DOHH2 (cell line): ENCODE results near the gene SLC13A4.

Experiments used
- H3F3A ChIP-seq: fragments of 200-600 bp; sonication (generic), shearing (Covaris generic); 2 replicates; pipeline ENCODE4 v1.6.0; 2016; ENCODE audit warnings: antibody characterized with exemption, mild to moderate bottlenecking; ENCODE audit not compliant: control insufficient read depth, insufficient read depth
- H3K27ac ChIP-seq: fragments of 200-600 bp; sonication (generic); 2 replicates; pipeline ENCODE4 v1.5.1; 2014; ENCODE audit warnings: low read depth, mild to moderate bottlenecking, low read length, moderate library complexity
- H3K27me3 ChIP-seq: fragments of 200-600 bp; sonication (generic); 2 replicates; pipeline ENCODE4 v1.6.1; 2014; ENCODE audit warnings: mild to moderate bottlenecking, low read length, mixed read lengths; ENCODE audit not compliant: control insufficient read depth
- H3K36me3 ChIP-seq: fragments of 200-600 bp; sonication (generic); 2 replicates; pipeline ENCODE4 v1.6.1; 2014; ENCODE audit warnings: mild to moderate bottlenecking, low read length, moderate library complexity, mixed read lengths; ENCODE audit not compliant: control insufficient read depth
- H3K4me1 ChIP-seq: fragments of 200-600 bp; sonication (generic); 2 replicates; pipeline ENCODE4 v1.6.1; 2014; ENCODE audit warnings: mild to moderate bottlenecking, low read length, mixed read lengths; ENCODE audit not compliant: control insufficient read depth
- H3K4me2 ChIP-seq: fragments of 200-600 bp; sonication (generic); 2 replicates; pipeline ENCODE4 v1.6.0; 2014; ENCODE audit warnings: mild to moderate bottlenecking, low read length, moderate library complexity
- H3K4me3 ChIP-seq: fragments of 200-600 bp; sonication (generic); 2 replicates; pipeline ENCODE4 v1.5.1; 2014; ENCODE audit warnings: mild to moderate bottlenecking, low read length, mixed read lengths
- H3K79me2 ChIP-seq: fragments of 200-600 bp; sonication (generic); 2 replicates; pipeline ENCODE4 v1.6.1; 2014; ENCODE audit warnings: mild to moderate bottlenecking, low read length, mixed read lengths; ENCODE audit not compliant: control insufficient read depth
- H3K9me2 ChIP-seq: fragments of 200-600 bp; sonication (generic); replicated peaks from 2 replicates; pipeline ENCODE4 v1.6.1; 2014; ENCODE audit warnings: mild to moderate bottlenecking, low read length, mixed read lengths; ENCODE audit not compliant: control insufficient read depth
- H3K9me3 ChIP-seq: fragments of 200-600 bp; sonication (generic); 2 replicates; pipeline ENCODE4 v1.6.1; 2014; ENCODE audit warnings: antibody characterized with exemption, low read length, mixed read lengths; ENCODE audit not compliant: control insufficient read depth, insufficient read depth
- H4K20me1 ChIP-seq: fragments of 200-600 bp; sonication (generic); 2 replicates; pipeline ENCODE4 v1.6.0; 2014; ENCODE audit warnings: low read depth, mild to moderate bottlenecking, antibody characterized with exemption, low read length, moderate library complexity; ENCODE audit not compliant: control insufficient read depth, insufficient read depth
- EZH2phosphoT487 ChIP-seq: fragments of 200-600 bp; sonication (generic); IDR thresholded peaks from 2 replicates; pipeline ENCODE4 v1.6.1; 2017; ENCODE audit warnings: borderline replicate concordance, mild to moderate bottlenecking, antibody characterized with exemption, low read length, moderate library complexity, mixed read lengths
- TF ChIP-seq, protein P1 (sequence below): fragments of 200-600 bp; sonication (generic); IDR thresholded peaks from one replicate; pipeline ENCODE4 v1.5.1; 2014; ENCODE audit warnings: antibody characterized with exemption, mild to moderate bottlenecking, low read depth, low read length; ENCODE audit not compliant: poor library complexity, severe bottlenecking

The SLC13A4 gene

DNA sequence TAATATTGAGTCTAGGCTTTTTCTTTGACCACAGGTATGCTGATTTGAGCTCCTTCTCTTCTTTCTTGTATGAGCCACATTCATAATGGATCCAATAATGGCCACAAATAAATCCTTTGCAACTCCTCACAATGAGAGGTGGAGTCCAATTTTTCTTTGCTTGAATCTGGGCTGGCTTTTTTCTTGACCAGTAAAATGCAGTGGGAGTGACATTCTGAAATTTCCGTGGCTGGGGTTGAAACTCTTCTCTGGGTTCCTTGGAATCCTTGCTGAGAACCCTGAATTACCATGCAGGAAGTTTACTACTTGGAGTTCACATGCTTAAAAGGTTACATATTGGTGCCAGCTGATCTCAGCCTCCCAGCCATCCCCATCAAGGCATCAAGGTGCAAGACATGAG lies 43.1 kb upstream of the SLC13A4 start:
- H3K27ac ChIP-seq = no peak overlapping the region
- no peak overlapping the region for H3K4me2 ChIP-seq
- no peaks in the 10 kb centered on the region for H4K20me1 ChIP-seq
- H3K4me3 ChIP-seq = no peak overlapping the region
- no peaks in the 10 kb centered on the region; the same call in 1 of the 2 replicates for H3K27me3 ChIP-seq
- H3K79me2 ChIP-seq = no peaks in the 10 kb centered on the region
- no peaks in the 10 kb centered on the region for H3K9me3 ChIP-seq
- H3F3A ChIP-seq = no peaks in the 10 kb centered on the region
- H3K36me3 ChIP-seq = no peaks in the 10 kb centered on the region
- TF ChIP-seq, protein P1, sequence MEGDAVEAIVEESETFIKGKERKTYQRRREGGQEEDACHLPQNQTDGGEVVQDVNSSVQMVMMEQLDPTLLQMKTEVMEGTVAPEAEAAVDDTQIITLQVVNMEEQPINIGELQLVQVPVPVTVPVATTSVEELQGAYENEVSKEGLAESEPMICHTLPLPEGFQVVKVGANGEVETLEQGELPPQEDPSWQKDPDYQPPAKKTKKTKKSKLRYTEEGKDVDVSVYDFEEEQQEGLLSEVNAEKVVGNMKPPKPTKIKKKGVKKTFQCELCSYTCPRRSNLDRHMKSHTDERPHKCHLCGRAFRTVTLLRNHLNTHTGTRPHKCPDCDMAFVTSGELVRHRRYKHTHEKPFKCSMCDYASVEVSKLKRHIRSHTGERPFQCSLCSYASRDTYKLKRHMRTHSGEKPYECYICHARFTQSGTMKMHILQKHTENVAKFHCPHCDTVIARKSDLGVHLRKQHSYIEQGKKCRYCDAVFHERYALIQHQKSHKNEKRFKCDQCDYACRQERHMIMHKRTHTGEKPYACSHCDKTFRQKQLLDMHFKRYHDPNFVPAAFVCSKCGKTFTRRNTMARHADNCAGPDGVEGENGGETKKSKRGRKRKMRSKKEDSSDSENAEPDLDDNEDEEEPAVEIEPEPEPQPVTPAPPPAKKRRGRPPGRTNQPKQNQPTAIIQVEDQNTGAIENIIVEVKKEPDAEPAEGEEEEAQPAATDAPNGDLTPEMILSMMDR = no peak
- no peak for TF ChIP-seq EZH2phosphoT487
- H3K9me2 ChIP-seq = no peaks in the 10 kb centered on the region
- H3K4me1 ChIP-seq = no peaks in the 10 kb centered on the region

DNA sequence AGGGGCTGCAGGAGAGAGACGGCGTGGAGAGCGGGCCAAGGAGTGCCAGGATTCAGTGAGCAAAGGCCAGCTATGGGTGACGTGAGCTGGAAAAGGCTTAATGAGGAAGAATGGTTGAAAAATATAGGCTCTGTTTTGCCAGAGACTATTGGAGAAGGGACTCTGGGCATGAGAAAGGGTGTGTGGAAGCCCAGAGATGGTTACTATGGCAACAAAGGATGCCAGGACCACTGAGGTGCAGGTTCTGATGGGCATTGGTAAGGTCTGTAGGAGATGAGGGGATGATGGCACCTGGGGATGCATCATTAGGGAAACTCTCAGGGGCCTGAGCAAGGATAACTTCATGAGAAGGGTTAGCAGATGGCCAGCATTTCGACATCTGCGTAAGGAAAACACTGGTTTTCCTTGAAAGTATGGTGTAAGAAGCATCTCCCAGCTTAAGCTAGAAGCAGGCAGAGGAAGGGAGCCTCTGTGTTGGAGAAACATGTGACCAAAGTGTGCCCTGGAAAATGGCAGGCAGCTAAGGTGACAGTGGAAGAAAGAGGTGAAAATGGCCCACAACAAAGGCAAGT lies 42.2 kb upstream of the SLC13A4 start:
- TF ChIP-seq EZH2phosphoT487 = no peak
- TF ChIP-seq, protein P1 = no peak
- Histone ChIP-seq H3K27ac (no peak overlapping the region), H3K79me2 (no peaks in the 10 kb centered on the region), H3K4me2 (no peak overlapping the region), H3F3A (no peaks in the 10 kb centered on the region), H3K4me1 (no peaks in the 10 kb centered on the region), H3K27me3 (no peaks in the 10 kb centered on the region; the same call in 1 of the 2 replicates), H3K36me3 (no peaks in the 10 kb centered on the region), H3K9me2 (no peaks in the 10 kb centered on the region), H4K20me1 (no peaks in the 10 kb centered on the region), H3K9me3 (no peaks in the 10 kb centered on the region), H3K4me3 (no peak overlapping the region)

DNA sequence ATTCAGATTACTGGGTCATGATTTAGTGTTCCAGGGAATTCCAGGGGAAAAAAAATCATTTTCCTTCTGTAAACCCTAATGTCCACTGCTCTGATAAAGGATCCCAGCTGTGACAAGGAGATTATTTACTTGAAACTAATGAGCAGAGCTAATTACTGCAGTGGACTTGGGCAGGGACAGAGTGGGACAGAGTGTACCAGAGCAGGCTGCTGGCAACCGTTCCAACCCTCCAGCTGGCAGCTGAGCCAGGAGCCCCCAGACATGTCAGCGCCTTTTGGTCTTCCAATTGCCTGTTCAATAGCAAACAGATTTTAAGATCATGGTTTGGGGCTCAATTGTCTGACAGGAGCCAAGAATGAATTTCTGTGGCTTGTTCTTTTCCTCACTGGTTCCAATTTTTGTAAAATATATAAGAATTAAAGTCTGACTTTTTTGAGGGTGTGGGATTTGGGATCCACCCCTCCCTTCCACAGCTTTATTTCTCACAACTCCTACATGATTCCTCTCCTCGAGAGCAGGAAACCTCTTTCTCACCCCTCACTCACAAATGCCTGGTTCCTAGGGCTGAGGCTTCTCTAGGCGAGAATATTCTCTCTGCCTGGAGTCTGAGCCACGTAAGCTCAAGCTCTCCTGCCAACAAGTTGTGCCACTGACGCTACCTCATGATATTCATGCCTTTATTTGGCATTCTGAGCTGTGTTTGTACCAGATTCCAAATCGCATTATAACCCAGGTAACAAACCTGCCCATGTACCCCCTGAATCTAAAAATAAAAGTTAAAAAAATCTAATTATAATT lies 41.2 kb upstream of the SLC13A4 start:
- no peak for TF ChIP-seq EZH2phosphoT487
- TF ChIP-seq, protein P1 = no peak
- no peaks in the 10 kb centered on the region for H3K9me3 ChIP-seq
- no peak overlapping the region for H3K4me3 ChIP-seq
- H3K4me2 ChIP-seq = no peak overlapping the region
- no peaks in the 10 kb centered on the region for H3K36me3 ChIP-seq
- H3K9me2 ChIP-seq = no peaks in the 10 kb centered on the region
- H3K4me1 ChIP-seq = no peaks in the 10 kb centered on the region
- H4K20me1 ChIP-seq = no peaks in the 10 kb centered on the region
- no peaks in the 10 kb centered on the region for H3F3A ChIP-seq
- H3K27ac ChIP-seq = no peak overlapping the region
- no peaks in the 10 kb centered on the region; the same call in 1 of the 2 replicates for H3K27me3 ChIP-seq
- no peaks in the 10 kb centered on the region for H3K79me2 ChIP-seq
